Measurements from ENCODE around the gene ULK2. TPM values are rescaled to one million over a fixed set of nuclear protein-coding genes. Genes with fewer than 3 reads are reported as not detected.

ULK2 gene
- total and polyA plus RNA-seq, 2 of the 13 experiments (the other 11 are each of a cell fraction or from before 2014, with no cell fraction given) = 0.01 TPM; not detected in 1

DNA sequence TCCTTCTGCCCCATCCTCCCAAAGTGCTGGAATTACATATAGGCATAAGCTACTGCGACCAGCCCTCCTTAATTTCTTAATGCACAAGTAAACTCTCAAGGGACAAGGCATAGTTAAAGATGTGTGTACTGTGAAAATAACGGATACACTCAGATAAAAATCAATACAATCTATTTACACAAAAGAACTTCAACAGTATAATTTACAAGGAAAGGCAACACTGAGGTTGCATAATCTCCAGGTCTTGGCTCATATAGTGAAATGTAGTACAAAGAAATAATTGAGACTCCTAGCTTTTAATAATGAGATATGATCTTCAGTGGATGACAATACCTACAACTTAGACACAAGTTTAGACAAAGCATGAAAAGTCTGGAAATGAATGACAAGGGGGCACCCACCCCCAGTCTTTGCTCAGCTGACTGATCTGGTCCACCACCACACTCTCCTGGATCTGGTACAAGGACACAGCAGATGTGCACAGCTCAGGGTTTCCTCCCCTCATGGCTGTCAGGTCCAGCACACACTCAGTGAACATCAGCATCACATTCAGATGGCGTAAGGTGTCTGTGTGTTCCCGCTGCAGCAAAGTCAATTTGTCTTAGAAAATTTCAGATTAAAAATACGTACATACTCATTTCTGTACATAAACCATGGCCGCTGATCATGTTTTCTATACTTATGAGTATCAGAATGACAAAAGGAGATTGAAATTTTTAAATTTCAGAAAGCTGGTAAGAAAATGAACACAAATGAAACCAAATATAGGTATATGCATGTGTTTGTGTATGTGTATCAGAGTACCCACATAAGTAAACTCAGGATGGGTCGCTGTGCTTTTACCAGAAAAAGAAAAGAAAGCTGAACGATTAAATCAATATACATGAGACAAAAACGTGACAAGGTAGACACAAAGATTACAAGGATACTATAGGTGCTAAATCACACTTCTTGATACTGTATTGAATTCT lies 86.0 kb downstream of the ULK2 start:
- H2AFZ ChIP-seq (ENCODE audit: low read length) = no peak overlapping the region
- peak; percentile 34 for DNase-seq (ENCODE audit: low spot score)
- CTCF ChIA-PET (ENCODE audit: low intra/inter-chr PET ratio, low total read pairs) = no interaction called here
- no peak overlapping the region for H3K4me3 ChIP-seq (replicated peaks in 1 of 3; ENCODE audit: insufficient read depth in 1 of 3, low read depth in 2 of 3, low read length in 3 of 3)
- POLR2A ChIA-PET = no interaction called here
- no peaks in the 10 kb centered on the region for H4K20me1 ChIP-seq (ENCODE audit: insufficient read depth, low read length)
- H3K4me2 ChIP-seq (ENCODE audit: low read depth, low read length) = no peak overlapping the region
- peaks cover 0 to 7% of the 10 kb centered on the region in 2 experiments; a peak in 1 of 5 replicates for H3K27me3 ChIP-seq (ENCODE audit: control insufficient read depth in 1 of 2, insufficient read depth in 2 of 2, low read length in 2 of 2)
- in situ Hi-C loops (cut with HindIII; ENCODE audit: extremely low pct_ligation_motif_present, low pct_unique_long_range_greater_than_20kb) (no loop called here), intact Hi-C loops (cut with micrococcal nuclease; ENCODE audit: unreplicated experiment) (no loop called here)
- no peak overlapping the region for H3K9ac ChIP-seq (ENCODE audit: insufficient read depth, low read depth, low read length)
- H3K4me1 ChIP-seq (ENCODE audit: insufficient read depth, low read length) = peaks cover 8% of the 10 kb centered on the region; the same call in 1 of the 2 replicates
- 39% methylated on average over 9 of the region's 9 CpGs for WGBS (ENCODE audit: low lambda C conversion rate)
- no peaks in the 10 kb centered on the region for H3K9me3 ChIP-seq (ENCODE audit: low read length)
- ATAC-seq = peak; percentile 59
- H3K36me3 ChIP-seq (replicated peaks in 1 of 2; ENCODE audit: control insufficient read depth in 1 of 2, insufficient read depth in 2 of 2, low read length in 2 of 2) = no peaks in the 10 kb centered on the region
- no peak overlapping the region for H3K27ac ChIP-seq (ENCODE audit: extremely low read length, insufficient read depth, low read length)
- H3K79me2 ChIP-seq (ENCODE audit: insufficient read depth, low read length) = no peaks in the 10 kb centered on the region
- no peak for FAIRE-seq
- no TSS peak for BruUV-seq (replicated peaks)
- TF ChIP-seq DR1 (CRISPR knock-in tag; IDR thresholded peaks at IDR 0.05) (no peak), TCF7 (IDR thresholded peaks at IDR 0.05; ENCODE audit: low read depth) (peak; percentile 44; the same call in 1 of the 2 replicates), ATM (IDR thresholded peaks at IDR 0.05; ENCODE audit: borderline replicate concordance) (no peak), HOXA5 (CRISPR knock-in tag; IDR thresholded peaks at IDR 0.05) (no peak), ZFP82 (CRISPR knock-in tag; IDR thresholded peaks at IDR 0.05; ENCODE audit: borderline replicate concordance) (no peak), ZNF430 (CRISPR knock-in tag; IDR thresholded peaks at IDR 0.05) (no peak), ZNF235 (CRISPR knock-in tag; IDR thresholded peaks at IDR 0.05; ENCODE audit: borderline replicate concordance) (no peak), NCOA2 (CRISPR knock-in tag; IDR thresholded peaks at IDR 0.05) (no peak; the same call in 1 of the 2 replicates), KLF6 (CRISPR knock-in tag; IDR thresholded peaks at IDR 0.05) (no peak)
- TF ChIP-seq, protein P1, sequence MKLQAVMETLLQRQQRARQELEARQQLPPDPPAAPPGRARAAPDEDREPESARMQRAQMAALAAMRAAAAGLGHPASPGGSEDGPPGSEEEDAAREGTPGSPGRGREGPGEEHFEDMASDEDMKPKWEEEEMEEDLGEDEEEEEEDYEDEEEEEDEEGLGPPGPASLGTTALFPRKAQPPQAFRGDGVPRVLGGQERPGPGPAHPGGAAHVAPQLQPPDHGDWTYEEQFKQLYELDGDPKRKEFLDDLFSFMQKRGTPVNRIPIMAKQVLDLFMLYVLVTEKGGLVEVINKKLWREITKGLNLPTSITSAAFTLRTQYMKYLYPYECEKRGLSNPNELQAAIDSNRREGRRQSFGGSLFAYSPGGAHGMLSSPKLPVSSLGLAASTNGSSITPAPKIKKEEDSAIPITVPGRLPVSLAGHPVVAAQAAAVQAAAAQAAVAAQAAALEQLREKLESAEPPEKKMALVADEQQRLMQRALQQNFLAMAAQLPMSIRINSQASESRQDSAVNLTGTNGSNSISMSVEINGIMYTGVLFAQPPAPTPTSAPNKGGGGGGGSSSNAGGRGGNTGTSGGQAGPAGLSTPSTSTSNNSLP (IDR thresholded peaks at IDR 0.05; ENCODE audit: low read depth, low read length) = peak; percentile 27; the same call in 1 of the 2 replicates
- TF ChIP-seq, protein P2, sequence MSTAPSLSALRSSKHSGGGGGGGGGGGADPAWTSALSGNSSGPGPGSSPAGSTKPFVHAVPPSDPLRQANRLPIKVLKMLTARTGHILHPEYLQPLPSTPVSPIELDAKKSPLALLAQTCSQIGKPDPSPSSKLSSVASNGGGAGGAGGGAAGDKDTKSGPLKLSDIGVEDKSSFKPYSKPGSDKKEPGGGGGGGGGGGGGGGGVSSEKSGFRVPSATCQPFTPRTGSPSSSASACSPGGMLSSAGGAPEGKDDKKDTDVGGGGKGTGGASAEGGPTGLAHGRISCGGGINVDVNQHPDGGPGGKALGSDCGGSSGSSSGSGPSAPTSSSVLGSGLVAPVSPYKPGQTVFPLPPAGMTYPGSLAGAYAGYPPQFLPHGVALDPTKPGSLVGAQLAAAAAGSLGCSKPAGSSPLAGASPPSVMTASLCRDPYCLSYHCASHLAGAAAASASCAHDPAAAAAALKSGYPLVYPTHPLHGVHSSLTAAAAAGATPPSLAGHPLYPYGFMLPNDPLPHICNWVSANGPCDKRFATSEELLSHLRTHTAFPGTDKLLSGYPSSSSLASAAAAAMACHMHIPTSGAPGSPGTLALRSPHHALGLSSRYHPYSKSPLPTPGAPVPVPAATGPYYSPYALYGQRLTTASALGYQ (CRISPR knock-in tag; IDR thresholded peaks at IDR 0.05) = no peak

Data from HepG2 (cell line).